HG03025 (cell line): ENCODE results near the gene MLX.
A peak's percentile ranks its signal among the peaks of the same experiment; 100 is the strongest.

ENCODE experiments used
- ATAC-seq: cut with Tn5 transposase; IDR thresholded peaks from one replicate; pipeline ENCODE4 v1.9.1; 2021; ENCODE audit warnings: mild to moderate bottlenecking, moderate library complexity; ENCODE audit not compliant: unreplicated experiment, low FRiP score

MLX gene, protein sequence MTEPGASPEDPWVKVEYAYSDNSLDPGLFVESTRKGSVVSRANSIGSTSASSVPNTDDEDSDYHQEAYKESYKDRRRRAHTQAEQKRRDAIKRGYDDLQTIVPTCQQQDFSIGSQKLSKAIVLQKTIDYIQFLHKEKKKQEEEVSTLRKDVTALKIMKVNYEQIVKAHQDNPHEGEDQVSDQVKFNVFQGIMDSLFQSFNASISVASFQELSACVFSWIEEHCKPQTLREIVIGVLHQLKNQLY

GRCh38 chr17:42566883-42567573, at the start of gene MLX:
Gene MLX, plus strand, starts transcription at chr17:42567100. Its CDS starts 25 bp downstream, at chr17:42567125.
- ATAC-seq = peak; percentile 51

DNA sequence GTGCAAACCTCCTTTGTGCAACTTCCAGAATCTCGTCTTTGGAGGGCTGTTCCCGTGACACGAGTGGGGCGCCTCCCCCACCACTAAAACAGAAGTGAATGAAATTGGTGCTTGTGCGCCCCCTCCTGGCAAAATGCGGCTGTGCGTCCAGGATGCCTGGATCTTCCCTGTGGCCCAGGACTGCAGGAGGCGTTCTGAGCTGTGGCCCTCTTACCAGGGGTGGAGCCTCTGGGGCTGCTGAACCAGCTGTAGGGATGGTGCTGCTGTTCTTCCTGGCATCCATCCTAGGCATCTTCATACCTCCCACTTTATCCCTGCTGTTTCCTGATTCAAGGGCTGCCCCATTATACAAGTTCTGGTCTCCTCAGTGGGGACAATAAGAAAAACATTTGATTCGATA, 49.4 kb upstream of the MLX start:
- no peak for ATAC-seq

DNA sequence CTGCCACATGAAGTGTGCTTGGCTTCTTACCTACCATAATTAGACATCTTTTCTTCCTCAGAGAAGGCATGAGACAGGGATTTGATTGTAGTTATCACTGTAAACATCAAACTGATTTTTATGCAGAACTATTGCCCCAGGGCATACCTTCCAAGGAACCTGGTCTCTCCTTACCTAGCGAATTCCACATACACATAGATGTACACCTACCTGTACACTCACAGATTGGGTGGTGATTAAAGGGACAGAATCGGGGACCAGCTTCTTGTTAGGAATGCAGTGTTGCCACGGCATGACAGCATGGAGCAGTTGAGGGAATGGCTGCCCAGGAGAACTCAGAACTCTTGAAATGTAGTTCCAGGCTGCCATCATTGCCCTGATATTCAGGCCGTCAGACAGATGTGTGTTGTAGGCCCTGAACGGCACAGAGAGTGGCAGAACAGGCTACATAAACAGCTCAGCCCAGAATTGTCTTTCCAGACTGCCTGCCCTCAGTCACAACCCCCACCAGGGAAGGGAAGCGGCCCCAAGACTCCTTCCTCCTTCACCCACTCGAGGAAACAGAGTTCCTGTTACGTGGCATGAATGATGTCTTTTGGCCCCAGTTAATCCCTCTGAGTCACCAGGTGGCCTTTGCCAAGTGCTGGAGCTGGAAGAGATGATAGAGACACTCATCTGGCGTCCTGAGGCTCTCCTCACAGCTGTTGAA, 48.7 kb upstream of the MLX start:
- ATAC-seq = no peak

DNA sequence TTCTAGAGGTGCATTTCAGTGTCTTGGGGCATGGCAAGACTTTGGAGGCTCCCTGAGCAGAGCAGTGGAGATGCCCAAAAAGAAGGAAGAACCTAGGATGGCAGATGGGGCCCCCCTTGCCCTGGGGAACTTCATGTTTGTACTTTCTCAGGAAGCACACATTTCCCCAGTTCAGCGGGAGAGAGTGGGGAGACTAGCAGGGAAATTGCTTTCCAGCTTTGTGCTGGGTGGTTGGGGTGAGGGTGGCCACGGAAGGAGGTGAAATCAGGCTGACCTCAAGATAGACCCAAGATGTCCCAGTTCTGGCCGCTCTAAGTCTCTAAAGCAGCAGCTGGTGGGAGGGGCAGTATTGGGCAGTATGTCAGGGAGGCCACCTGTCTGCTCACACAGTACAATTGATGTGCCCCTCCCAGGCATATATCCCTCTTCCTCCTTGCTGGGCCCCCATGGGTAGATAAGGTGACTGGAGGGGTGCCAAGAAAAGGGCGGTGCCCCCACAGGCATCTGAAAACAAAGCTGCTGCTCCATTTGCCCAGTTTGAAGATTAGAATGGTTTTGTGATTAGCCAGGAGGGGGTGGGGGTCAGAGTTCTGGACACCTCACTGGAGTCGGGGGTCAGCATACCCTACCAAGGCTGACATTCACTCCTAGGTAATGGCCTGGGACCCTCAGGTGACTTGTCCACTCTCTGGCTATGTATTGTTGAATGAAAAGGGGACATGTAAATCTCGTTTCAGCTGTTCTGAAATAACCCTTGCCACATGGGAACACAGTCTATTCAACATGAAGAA, 48.0 kb upstream of the MLX start:
- ATAC-seq = no peak

GRCh38 chr17:42519546-42520491, 47.1 kb upstream of the MLX start:
- ATAC-seq = no peak

GRCh38 chr17:42520540-42520951, 46.4 kb upstream of the MLX start:
- ATAC-seq = no peak

- no peak for ATAC-seq
Measured at GRCh38 chr17:42521036-42521435, 45.9 kb upstream of the MLX start.

DNA sequence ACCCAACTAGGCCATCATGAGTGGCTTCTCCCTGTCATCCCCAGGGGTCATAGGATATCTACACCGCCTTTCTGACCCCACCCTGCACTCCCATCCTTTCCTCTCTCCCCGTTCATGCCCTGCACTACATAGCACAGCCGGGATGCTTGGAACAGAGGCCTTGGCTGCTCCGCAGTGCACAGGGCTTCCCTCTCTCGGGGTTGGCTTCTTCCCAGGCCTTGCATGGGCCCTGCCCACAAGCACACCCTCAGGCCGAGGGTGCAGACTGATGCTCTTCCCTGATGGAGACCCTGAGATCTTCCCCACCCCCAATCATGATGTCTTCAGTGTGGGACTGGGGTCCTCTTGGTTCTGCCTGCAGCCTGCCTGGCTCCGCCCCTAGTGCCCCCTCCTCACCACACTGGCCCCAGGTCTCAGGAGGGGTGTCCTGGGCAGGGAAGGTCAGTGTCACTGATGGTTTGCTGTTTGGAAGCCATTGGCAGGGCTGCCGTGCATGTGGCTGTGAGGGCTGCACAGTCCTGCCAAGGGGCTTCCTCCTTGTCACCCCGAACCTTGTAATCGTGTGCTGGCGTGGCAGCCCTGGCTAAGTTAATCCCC, 45.1 kb upstream of the MLX start:
- ATAC-seq = no peak

- ATAC-seq = no peak
Measured at GRCh38 chr17:42522263-42522790, 44.6 kb upstream of the MLX start.

GRCh38 chr17:42522798-42523278, 44.1 kb upstream of the MLX start:
- no peak for ATAC-seq

DNA sequence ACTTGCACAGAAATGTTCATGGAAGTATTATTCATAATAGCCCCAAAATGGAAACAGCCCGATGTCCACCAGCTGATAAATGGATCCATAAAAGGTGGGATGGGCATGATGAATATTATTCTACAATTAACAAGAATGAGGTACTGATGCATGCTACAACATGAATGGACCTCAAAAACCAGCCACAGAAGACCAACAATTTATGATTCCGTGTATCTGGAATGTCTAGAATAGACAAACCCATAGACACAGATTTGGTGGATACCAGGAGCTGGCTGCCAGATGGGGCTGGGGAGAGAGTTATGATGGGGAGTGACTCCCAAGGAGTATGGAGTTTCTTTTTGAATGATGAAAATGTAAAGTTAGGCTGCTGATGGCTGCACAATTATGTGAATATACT, 41.7 kb upstream of the MLX start:
- no peak for ATAC-seq

- ATAC-seq = no peak
Measured at GRCh38 chr17:42526031-42526444, 40.9 kb upstream of the MLX start.

DNA sequence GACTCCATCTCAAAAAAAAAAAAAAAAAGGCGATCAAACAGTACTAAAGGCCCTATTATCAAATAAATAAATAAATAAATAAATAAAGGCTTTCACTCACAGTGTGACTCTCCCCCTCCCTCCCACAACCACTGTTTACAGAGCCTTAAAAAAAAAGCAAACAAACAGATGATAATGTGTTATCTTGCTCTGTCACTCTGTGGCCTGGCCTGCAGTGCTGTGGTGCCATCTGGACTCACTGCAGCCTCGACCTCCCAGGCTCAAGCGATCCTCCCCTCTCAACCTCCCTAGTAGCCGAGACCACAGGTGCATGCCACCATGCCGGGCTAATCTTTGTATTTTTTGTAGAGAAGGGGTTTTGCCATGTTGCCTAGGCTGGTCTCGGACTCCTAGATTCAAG, 39.0 kb upstream of the MLX start:
- ATAC-seq = no peak

- ATAC-seq = no peak
Measured at GRCh38 chr17:42529061-42529460, 37.8 kb upstream of the MLX start.

DNA sequence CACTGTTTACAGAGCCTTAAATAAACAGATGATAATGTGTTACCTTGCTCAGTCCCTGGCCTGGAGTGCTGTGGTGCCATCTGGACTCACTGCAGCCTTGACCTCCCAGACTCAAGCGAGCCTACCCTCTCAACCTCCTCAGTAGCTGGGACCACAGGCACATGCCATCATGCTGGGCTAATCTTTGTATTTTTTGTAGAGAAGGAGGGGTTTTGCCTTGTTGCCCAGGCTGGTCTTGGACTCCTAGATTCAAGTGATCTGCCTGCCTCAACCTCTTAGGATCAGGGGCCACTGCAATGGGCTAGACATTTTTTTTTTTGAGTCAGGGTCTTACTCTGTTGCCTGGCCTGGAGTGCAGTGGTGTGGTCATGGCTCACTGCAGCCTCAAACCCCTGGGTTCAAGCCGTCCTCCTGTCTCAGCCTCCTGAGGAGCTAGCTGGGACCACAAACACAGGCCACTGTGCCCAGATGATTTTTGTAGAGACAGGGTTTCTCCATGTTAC, 35.9 kb upstream of the MLX start:
- ATAC-seq = no peak

GRCh38 chr17:42531455-42532354, 35.2 kb upstream of the MLX start:
- no peak for ATAC-seq

- peak; percentile 7 for ATAC-seq
Measured at GRCh38 chr17:42535155-42536047, 31.5 kb upstream of the MLX start.
